GM19452 (cell line): Measurements from ENCODE around the gene KNSTRN.

Experiments
- ATAC-seq: cut with Tn5 transposase; IDR thresholded peaks from one replicate; pipeline ENCODE4 v1.9.1; 2021; ENCODE audit not compliant: unreplicated experiment

The KNSTRN gene

GRCh38 chr15:40365016-40365415, 17.5 kb upstream of the KNSTRN start:
- no peak for ATAC-seq

- no peak for ATAC-seq
Observed at GRCh38 chr15:40365624-40366456, 16.7 kb upstream of the KNSTRN start.

GRCh38 chr15:40366457-40367370, 15.8 kb upstream of the KNSTRN start:
- ATAC-seq: no peak

GRCh38 chr15:40367371-40367685, 15.2 kb upstream of the KNSTRN start:
- no peak for ATAC-seq

- ATAC-seq: peak; percentile 83
Observed at GRCh38 chr15:40367686-40368611, 14.6 kb upstream of the KNSTRN start.

GRCh38 chr15:40368719-40369473, 13.6 kb upstream of the KNSTRN start:
- no peak for ATAC-seq

- no peak for ATAC-seq
Observed at GRCh38 chr15:40369474-40369869, 13.0 kb upstream of the KNSTRN start.

GRCh38 chr15:40369971-40370370, 12.6 kb upstream of the KNSTRN start:
- ATAC-seq: no peak

GRCh38 chr15:40372981-40373380, 9.5 kb upstream of the KNSTRN start:
- ATAC-seq: no peak

GRCh38 chr15:40377606-40378005, 4.9 kb upstream of the KNSTRN start:
- ATAC-seq: no peak

- no peak for ATAC-seq
Observed at GRCh38 chr15:40379374-40379773, 3.1 kb upstream of the KNSTRN start.

- no peak for ATAC-seq
Observed at GRCh38 chr15:40379853-40380252, 2.7 kb upstream of the KNSTRN start.

- ATAC-seq: no peak
Observed at GRCh38 chr15:40380636-40381035, 1.9 kb upstream of the KNSTRN start.

- ATAC-seq: no peak
Observed at GRCh38 chr15:40381818-40382529, 547 bp upstream of the KNSTRN start.

GRCh38 chr15:40386480-40386879, 4.0 kb downstream of the KNSTRN start:
- no peak for ATAC-seq

GRCh38 chr15:40388941-40389823, 6.7 kb downstream of the KNSTRN start:
- ATAC-seq: no peak

- no peak for ATAC-seq
Observed at GRCh38 chr15:40389824-40390595, 7.5 kb downstream of the KNSTRN start.
